Fibroblast of skin of right quadriceps (primary cell): Measurements from ENCODE around the gene PDCL2.
"Not testable (repeated sequence)": the region's sequence is repeated elsewhere in the genome, so short reads cannot be mapped to it uniquely, and the experiment has no call there.

Source experiments
- DNase-seq: peaks from one replicate; pipeline ENCODE4 v3.0.0-alpha.2; 2013

The PDCL2 gene, protein sequence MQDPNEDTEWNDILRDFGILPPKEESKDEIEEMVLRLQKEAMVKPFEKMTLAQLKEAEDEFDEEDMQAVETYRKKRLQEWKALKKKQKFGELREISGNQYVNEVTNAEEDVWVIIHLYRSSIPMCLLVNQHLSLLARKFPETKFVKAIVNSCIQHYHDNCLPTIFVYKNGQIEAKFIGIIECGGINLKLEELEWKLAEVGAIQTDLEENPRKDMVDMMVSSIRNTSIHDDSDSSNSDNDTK

DNA sequence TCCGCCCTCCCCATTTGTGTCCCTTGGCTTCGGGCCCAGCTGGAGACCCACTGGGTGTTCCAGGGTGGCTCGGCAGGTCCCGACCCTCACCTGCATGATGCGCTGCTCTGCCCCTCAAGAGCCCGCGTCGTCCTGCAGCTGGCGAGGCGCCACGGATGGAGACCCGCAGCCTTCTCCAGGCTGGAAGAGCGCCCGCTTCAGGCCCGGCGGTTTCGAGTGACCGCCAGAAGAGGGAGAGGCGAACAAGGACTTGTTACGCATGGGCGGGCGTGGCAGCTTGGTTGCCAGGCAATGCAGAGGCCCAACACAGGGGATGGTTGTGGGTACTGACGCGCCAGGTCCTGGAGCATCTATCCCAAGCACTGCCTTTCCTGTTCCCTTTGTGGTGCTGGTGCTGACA lies at the start of gene PDCL2:
Gene PDCL2, minus strand, starts transcription at position 232 of the 400 bp plus-strand sequence. Its CDS starts 136 bp downstream, at position 96.
- DNase-seq = no peak

DNA sequence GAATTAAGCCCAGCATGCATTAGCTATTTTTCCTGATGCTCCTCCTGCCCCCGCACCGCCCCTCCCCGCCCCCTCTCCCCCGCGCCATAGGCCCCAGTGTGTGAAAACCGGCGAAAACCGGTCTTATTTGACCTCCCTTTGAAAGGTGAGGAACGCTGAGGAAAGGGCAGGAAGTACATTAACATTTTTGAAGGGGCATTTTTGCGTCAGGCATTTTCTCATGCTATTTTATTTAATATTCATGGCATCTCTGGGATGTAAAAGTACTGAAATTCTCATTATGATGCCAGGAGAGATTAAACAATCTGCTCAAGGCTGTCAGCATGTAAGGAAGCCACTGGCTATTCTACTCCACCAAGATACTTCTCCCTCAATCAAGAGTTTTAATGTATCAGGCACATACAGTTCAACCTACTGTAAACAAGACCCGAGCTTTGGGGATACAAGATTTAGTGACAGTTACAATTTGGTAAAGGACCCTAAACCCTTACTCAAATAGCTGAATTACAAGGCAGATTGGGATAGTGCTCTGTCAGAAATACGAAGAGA lies 45.3 kb upstream of the PDCL2 start:
- no peak for DNase-seq

DNA sequence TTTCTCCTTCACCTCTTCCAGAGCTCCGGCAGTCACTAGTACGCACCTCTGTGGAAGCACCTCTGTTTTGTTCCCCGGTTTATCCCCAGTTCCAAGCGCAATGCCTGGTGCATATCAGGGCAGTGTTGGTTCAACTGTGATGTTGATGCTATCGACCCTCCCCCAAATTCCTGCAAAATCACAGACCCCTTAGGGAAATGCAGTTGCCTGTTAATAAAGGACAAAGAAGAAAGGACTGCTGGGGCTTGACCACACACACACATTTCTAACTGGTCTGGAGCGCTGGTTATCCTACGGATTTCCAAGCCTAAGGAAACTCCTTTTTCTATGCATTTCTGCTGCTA lies 44.6 kb upstream of the PDCL2 start:
- no peak for DNase-seq

DNA sequence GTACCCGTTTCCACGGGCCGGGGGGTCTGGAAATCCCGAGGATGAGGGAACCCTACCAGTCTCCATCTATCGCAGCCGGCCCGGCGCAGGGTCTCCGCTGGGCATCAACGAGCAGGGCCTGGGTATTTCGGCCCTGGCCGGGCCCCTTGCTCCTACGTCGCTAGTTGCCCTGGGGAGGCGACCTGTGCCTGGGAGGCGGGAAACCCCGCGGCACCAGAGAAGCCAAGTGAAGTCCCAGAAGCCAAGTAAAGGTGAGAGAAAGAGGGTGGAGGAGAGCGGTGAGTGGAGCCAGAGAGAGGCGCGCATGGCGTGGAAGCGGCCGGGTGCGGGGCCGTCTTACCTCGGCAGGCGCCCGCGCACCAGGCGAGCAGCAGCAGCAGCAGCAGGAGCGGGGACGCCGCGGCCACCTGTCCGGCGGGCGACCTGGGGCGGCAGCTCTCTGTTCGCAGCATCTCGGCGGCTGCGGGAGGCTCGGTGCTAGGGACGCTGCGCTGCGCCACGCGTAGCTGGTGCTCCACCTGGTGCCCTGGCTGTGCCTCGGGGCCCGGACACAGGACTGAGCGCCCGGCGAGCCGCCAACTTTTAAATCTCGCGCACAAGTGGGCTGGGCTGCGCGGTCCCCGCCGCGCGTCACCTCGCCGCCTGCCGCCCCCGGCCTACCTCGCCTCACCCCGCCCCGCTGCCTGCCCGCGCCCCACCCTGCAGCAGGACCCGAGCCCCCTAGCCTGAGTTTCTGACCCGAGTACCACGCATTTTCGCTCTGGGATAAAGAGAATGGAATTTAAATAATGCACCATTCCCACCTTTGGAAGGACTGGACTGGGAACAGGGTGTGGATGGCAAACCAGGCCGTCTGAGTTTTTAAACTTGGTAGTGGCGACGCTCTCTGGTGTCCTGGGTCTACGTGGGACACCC lies 44.0 kb upstream of the PDCL2 start, which contains the start of gene NMU:
Gene NMU, minus strand, starts transcription at position 558 of the 915 bp plus-strand sequence. Its CDS starts 106 bp downstream, at position 452.
- DNase-seq = peak; percentile 3

DNA sequence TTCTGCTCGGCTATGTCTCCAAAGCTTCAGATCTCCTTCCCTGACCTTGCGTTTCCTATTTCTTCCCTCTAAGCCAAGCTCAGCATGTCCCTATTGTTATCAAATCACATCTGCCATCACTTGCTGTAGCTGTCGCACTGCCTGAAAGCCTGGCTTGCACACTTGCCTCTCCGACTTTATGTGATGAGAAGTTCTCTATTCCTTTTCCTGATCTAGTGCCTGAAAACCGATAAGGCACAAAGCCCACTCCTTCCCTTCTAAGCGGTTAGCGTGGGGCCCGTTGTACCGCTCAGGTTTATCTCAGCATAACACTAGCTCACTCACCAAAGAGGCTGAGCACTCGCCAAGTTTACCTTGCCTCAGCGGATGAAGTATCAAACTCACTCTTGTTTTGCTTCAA lies 43.2 kb upstream of the PDCL2 start:
- DNase-seq = no peak

DNA sequence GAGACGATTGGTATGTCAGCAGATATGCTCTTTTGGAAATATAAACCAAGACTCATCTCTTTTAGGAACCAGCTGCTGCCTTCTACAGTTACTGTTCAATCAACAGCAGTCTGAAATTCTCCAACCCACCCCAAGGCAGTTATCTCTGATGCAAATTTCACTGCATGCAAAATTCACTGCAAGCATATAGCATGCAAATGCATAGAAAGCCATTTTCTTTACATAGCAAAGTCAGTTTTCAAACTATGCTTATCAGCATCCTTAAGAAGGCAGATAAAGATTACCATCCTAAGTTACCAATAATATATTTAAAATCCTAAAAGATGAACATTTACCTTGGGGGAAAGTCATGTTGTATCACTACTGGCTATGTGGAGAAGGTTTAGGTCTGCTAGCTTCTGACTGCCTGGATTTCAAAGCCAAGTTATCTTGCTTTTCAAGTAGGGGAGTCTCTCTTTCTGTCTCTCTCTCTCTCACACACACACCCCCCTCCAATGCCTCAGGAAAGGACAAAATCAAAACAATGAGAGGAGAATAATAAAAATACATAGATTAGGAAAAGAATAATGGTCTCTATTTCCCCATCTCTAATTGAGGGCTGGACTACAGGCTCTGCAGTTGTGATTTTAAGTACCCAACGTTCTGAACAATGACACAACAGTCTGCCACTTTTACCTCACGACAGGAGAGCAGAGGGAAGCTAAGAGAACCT lies 42.5 kb upstream of the PDCL2 start:
- no peak for DNase-seq

DNA sequence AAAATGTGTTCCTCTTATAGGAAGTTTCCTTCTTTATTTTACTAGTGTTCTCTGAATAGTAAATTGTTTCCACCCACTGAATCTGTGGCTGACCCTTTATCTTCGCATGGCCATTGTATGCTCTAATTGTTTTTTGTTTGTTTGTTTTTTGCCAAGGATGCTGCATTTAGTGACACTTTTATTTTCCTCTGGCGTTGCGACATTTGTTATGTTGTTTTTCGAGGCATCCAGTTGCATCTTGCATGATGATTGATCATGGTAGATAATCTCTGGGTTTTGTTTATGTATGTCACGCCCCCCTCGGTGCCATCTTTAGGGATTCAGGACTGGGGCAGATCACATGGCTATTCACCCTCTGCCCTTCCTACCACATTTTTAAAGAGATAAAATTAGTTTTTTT lies 41.9 kb upstream of the PDCL2 start:
- no peak for DNase-seq

DNA sequence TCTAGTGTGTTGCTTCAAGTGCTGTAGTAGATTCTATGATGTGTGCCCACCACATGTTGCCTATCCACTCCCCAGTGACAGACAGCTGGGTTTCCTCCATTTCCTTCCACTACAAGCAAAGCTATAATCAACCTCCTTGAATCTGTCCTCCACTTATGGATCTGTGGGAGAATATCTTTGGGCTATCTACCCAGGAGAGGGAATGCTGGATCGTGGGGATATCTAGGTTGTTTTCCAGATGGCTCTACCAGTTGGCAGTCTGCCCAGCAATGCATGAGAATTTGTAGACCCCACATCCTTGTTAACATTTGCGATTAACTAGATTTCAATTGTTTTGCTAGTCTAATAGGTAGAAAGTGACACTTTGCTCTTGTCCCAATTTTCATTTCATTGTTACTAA lies 33.8 kb upstream of the PDCL2 start:
- DNase-seq = no peak

DNA sequence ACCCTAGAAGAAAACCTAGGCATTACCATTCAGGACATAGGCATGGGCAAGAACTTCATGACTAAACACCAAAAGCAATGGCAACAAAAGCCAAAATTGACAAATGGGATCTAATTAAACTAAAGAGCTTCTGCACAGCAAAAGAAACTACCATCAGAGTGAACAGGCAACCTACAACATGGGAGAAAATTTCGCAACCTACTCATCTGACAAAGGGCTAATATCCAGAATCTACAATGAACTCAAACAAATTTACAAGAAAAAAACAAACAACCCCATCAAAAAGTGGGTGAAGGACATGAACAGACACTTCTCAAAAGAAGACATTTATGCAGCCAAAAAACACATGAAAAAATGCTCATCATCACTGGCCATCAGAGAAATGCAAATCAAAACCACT lies 32.0 kb upstream of the PDCL2 start:
- DNase-seq = not testable (repeated sequence)

DNA sequence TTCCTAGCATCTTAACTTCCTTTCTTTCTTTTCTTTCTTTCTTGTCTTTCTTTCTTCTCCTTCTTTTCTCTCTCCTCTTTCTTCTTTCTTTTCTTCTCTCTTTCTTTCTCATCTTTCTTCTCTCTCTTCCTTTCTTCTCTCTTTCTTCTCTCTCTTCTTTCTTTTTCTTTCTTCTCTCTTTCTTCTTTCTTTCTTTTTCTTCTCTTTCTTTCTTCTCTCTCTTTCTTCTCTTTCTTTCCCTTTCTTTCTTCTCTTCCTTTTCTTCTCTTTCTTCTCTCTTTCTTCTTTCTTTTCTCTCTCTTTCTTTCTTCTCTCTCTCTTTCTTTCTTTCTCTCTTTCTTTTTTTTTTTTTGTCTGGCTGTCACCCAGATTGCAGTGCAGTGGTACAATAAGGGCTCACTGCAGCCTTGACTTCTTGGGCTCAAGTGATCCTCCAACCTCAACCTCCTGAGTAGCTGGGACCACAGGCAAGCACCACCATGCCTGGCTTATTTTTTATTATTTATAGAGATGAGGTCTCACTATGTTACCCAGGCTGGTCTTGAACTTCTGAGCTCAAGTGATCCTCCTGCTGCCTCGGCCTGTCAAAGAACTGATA lies 26.6 kb upstream of the PDCL2 start:
- DNase-seq = no peak

DNA sequence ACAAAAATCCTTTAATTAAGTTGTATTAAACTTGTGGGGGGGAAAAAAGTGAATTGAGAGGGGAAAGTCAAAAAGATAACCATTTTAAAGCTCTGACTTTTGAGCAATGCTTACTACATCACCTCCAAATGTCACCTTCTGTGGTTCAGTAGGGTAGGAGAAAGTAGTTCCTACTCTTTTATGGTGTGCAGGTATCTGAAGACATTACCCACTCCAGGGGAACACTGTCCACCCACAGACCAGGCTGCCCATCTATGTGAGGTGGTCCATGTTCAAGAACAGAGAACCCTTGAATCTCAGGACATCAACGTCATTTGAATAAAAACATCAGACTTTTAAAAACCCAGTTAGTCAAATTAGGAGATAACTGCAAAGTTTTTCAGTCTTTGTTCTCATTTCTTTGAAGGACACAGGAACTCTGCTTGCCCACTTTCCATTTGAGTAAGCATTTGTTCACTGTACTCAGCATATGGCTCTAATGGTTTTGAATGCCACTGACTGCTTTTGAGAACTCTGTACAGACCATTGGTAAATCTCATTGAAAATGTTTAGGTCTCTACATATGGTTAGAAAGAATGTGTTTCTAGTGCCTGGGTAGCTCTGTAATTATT lies 25.6 kb upstream of the PDCL2 start:
- no peak for DNase-seq

DNA sequence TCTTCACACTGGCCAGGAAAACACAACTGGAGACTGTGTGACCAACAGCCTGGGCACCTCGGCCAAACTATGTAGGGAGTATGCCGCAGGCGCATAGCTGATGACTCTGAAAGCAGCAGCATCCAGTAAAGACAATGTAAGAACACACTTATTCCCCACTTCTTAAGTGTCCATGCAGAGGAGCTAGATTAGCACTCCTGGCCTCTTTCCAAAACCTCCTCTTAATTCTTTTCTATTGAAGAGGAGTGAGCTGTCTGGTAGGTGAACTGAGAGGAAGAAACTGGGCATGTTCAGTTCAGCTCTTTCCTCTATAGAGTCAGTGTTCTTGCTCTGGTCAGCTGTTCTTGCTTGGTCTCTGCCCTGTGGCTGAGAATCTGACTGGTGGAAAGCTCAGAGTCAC lies 23.0 kb upstream of the PDCL2 start:
- DNase-seq = no peak

DNA sequence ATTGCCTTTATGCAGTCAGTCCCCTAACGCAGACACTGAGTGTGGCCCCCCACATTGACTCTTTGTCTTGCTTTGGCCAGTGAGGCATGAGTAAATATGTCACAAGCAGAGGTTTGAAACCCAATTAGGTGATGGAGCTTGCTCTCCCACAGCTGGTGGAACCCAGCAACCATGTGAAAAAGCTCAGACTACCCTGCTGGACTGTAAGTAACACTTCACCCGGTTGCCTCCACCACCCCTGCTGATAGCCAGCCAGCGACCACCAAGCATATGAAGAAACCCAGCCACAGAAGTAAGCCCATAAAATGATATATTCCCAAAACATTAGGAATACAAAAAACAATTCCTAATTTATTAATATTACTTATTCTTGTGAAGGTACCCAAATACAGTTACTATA lies 21.6 kb upstream of the PDCL2 start:
- no peak for DNase-seq

DNA sequence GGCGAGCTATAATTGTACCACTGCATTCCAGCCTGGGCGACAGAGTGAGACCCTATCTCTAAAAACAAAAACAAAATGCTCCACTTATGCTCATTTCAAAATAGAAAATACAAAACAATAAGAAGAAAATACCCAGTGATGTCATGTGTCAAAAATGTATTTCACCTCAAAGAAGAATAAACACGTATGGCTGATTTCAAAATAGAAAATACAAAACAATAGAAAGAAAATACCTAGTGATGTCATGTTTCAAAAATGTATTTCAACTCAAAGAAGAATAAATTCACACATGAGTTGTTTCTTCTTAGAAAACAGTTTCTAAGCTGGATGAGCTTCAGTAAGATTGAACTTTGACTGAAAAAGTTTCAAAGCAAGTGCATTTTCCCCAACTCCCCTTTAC lies 20.3 kb upstream of the PDCL2 start:
- no peak for DNase-seq

DNA sequence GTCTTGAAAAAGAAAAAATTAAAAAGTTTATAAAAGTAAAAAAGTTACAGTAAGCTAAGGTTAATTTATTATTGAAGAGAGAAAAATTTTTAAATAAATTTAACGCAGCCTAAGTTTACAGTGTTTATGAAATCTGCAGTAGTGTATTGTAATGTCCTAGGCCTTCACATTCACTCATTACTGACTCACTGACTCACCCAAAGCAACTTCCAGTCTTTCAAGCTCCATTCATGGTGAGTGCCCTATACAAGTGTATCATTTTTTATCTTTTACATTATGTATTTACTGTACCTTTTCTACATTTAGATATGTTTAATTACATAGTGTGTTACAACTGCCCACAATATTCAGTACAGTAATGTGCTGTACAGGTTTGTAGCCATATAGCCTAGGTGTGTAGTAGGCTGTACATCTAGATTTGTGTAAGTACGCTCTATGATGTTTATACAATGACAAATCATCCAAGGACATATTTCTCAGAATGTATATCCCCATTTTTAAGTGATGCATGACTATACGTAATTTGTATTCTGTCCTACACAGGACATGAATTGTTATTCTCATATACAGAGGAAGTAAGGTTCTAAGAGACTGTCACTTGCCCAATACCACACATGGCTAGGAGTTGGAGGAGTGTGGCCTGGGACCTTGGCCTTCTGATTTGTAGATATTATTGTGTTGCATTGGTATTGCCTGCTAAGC lies 19.5 kb upstream of the PDCL2 start:
- no peak for DNase-seq

DNA sequence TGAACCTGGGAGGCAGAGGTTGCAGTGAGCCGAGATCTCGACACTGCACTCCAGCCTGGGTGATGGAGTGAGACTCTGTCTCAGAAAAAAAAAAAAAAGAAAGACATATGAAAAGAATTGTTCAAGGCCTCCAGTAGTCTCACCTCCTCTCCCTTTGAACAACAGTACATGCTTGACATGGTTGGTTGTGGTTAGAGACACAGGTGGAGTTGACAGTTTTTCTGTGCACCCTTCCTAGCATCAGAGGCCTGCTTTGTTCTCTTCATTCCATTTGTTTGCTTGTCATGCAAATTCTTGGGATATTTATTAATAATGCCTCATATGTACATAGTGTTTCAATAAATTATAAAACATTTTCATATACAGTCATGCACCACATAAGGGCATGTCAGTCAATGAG lies 18.3 kb upstream of the PDCL2 start:
- no peak for DNase-seq

DNA sequence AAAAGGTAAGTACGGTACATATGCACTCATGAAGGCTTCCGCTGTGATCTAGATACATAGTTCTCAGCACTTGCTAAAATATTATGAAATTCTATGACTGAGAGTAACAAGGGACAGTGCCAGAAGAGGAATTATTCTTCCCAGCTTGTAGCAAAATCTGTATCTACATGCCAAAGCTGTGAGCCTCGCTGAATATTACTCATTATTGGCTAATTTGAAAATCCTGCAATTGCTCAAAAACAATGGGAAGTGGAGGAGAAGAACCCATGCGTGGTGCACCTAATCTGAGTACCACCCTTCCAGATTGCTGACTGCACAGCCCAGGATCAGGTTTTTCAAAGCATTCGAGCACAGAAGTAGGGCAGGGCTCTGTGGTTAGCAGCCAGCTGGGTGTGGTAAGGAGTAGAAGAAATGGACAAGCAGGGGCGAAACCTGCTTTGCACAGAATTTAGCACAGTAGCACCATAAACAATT lies 17.4 kb upstream of the PDCL2 start:
- DNase-seq = peak; percentile 39

DNA sequence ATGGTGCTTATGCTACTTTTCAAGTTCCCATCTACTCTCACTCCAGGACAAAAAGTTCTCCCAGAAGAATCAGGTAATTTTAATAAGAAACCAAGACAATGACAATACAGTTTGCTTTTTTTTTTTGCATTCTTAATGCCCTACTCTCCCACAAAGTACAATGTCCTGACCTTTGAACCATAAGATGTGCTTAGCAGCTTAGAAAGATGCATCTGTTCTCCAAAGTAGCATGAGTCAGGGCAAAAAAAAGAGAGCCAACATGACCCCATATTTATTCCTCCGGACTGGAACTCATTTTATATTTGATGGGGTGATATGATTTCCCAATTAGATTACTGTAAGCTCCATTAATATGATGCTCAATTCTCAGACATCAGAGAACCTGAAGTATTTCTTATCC lies 16.5 kb upstream of the PDCL2 start:
- DNase-seq = no peak

DNA sequence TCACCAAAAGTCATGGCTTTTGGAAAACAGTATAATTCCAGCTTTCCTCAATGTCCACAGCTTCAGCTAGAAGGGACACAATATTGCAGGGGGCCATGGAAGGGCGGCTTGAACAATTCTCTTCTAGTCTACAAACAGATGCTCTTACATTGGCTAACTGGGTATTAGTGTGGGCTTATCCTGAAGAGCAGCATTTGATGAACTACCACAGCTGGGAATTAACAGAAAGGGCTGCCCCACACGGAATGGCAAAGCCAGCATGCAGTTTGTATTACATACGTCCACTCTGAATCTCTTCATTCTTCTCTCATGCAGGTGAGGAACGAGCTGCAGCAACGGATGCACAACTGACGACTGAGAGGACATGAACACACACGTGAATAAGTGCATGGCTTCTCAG lies 13.0 kb upstream of the PDCL2 start:
- DNase-seq = no peak

DNA sequence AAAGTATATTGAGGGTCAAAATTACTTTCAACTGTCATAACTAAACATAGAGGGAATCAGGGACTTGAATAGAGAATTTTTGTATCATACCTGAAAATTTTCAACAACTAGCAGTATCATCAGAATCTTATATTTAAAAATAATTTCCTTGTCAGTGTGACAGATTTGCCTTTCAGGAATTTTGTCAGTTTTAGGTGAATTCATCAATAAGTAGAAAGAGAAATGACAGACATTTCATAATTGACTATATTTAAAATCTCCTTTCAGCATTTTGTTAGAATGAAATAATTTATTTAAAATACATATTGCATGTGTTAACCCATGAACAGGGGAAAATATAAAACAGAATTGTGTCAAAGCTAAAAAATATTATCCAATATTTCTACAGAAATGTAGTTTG lies 8.6 kb upstream of the PDCL2 start:
- DNase-seq = no peak

DNA sequence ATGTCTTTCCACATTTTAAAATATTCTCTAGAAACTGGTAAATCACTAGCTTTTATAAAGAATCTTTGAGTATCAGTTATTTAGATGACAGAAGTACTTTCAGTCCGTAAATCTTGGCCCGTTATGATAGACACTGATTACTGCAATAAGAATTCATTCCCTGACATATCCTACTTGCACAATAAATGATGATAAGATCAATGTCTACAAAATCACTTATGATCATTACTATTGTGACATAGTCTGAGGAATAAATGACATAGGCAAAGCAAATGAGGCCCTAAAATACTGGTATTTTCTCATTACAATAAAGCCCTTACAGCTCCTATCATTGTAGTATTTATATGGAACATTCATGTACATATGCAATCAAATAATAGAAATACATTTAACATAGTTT lies 6.6 kb upstream of the PDCL2 start:
- DNase-seq = no peak

DNA sequence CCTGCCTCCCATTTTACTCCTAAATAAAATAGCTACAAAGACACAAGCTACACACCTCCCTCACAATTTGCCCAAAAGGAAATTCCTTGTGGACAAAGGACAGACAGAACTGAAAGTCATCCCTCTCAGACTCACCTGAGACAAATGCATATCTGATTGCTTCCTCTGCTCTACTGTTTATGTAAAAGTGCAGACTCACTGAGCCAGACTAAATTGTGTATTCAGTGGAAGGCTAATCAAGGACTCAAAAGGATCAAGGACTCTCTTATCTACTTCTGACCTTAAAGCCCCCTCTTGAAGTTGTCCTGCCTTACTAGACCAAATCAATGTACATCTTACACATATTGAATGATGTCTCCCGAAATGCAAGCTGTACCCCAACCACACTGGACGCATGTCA lies 3.9 kb downstream of the PDCL2 start:
- DNase-seq = no peak
